GM13976 (cell line): ENCODE results near the gene RIBC1.
"Not testable (repeated sequence)": the region's sequence is repeated elsewhere in the genome, so short reads cannot be mapped to it uniquely, and the experiment has no call there.

ENCODE experiments used
- DNase-seq: peaks from one replicate; pipeline ENCODE4 v3.0.0; 2012; ENCODE audit warnings: low spot score
- CTCF ChIP-seq: IDR thresholded peaks from 2 replicates; pipeline ENCODE4 v1.5.1; 2012; ENCODE audit warnings: borderline replicate concordance, mild to moderate bottlenecking; ENCODE audit not compliant: insufficient read depth; ENCODE audit errors: extremely low read depth, missing control alignments, control extremely low read depth
- in situ Hi-C: fragments of 300-500 bp; cut with MboI; formaldehyde crosslinking; loops from one replicate; pipeline ENCODE4 v1.12.0; 2022; ENCODE audit warnings: low sequenced_read_pairs, mixed read lengths, inconsistent platforms; ENCODE audit not compliant: unreplicated experiment

Gene RIBC1

GRCh38 chrX:53412446-53412845, 10.2 kb upstream of the RIBC1 start:
- in situ Hi-C loops: no loop called here
- no peak for TF ChIP-seq CTCF
- DNase-seq: no peak

DNA sequence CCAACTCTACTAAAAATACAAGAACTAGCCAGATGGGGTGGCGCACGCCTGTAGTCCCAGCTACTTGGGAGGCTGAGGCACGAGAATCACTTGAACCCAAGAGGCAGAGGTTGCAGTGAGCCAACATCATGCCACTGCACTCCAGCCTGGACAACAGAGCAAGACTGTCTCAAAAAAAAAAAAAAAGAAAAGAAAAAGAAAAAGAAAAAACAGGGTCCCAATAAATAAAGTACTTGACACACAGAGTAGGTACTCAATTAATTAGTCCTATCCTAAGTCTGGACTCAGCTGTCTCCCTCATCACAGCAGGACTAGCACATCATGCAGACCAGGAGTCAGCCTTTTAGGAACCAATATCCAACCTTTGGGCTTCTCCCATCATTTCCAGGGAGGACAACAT, 2.3 kb upstream of the RIBC1 start:
- DNase-seq, in situ Hi-C loops: not testable (repeated sequence)

- in situ Hi-C loops: no loop called here
- no peak for DNase-seq
- TF ChIP-seq CTCF: no peak
Measured at GRCh38 chrX:53421125-53421524, 1.5 kb upstream of the RIBC1 start.

- no peak for DNase-seq
- TF ChIP-seq CTCF: no peak
- in situ Hi-C loops: no loop called here
Measured at GRCh38 chrX:53421772-53422085, 944 bp upstream of the RIBC1 start.

- TF ChIP-seq CTCF: no peak
- in situ Hi-C loops: no loop called here
- DNase-seq: peak; percentile 97
Measured at GRCh38 chrX:53422086-53422860, 400 bp upstream of the RIBC1 start, which contains the start of gene SMC1A. TSS of gene SMC1A (minus strand) at chrX:53422654. CDS start at chrX:53422600, 54 bp downstream.

- in situ Hi-C loops: no loop called here
- no peak for DNase-seq
- no peak for TF ChIP-seq CTCF
Measured at GRCh38 chrX:53429755-53430154, 7.1 kb downstream of the RIBC1 start.

DNA sequence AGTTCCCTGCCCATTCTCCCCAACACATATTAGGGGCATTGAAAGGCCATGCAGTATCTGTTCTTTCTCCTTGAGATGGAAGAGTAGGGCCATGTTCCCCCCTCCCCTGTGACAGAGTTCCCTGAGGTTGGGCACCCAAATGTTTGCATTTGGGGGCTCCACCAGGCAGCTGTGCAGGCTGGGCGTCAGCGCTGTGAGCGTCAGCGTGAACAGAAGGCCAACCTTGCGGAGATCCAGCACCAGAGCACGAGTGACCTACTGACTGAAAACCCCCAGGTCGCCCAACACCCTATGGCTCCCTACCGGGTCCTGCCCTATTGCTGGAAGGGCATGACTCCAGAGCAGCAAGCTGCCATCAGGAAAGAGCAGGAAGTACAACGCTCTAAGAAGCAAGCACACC, 7.6 kb downstream of the RIBC1 start:
- TF ChIP-seq CTCF: no peak
- DNase-seq: no peak
- in situ Hi-C loops: no loop called here
